Nephron (organoid): ENCODE measurements around the gene DNAI1.

Experiments
- H3K27ac Mint-ChIP-seq, 3 experiments: 2 replicates each; pipeline ENCODE4 v1.8.0; 2020; ENCODE audit warnings: mixed read lengths in 3 of 3, mild to moderate bottlenecking in 2 of 3, moderate library complexity in 1 of 3
- H3K27me3 Mint-ChIP-seq: 2 replicates; pipeline ENCODE4 v1.8.0; 2021; ENCODE audit warnings: low read depth, mild to moderate bottlenecking, moderate library complexity, mixed read lengths
- H3K36me3 Mint-ChIP-seq: 2 replicates; pipeline ENCODE4 v1.8.0; 2020; ENCODE audit warnings: low read depth, mixed read lengths
- H3K4me1 Mint-ChIP-seq: 2 replicates; pipeline ENCODE4 v1.8.0; 2020; ENCODE audit warnings: mixed read lengths
- H3K4me3 Mint-ChIP-seq, 3 experiments: 2 replicates each; pipeline ENCODE4 v1.8.0; 2020; ENCODE audit warnings: mild to moderate bottlenecking in 3 of 3, mixed read lengths in 3 of 3, moderate library complexity in 2 of 3
- H3K9me3 Mint-ChIP-seq: 2 replicates; pipeline ENCODE4 v1.8.0; 2020; ENCODE audit warnings: mixed read lengths
- TF ChIP-seq, protein P1 (sequence below), 3 experiments: fragments of 200-600 bp; sonication (generic); IDR thresholded peaks; one replicate each; pipeline ENCODE4 v1.5.0; 2021; ENCODE audit warnings: antibody characterized with exemption in 3 of 3; ENCODE audit not compliant: unreplicated experiment in 3 of 3

The DNAI1 gene

DNA sequence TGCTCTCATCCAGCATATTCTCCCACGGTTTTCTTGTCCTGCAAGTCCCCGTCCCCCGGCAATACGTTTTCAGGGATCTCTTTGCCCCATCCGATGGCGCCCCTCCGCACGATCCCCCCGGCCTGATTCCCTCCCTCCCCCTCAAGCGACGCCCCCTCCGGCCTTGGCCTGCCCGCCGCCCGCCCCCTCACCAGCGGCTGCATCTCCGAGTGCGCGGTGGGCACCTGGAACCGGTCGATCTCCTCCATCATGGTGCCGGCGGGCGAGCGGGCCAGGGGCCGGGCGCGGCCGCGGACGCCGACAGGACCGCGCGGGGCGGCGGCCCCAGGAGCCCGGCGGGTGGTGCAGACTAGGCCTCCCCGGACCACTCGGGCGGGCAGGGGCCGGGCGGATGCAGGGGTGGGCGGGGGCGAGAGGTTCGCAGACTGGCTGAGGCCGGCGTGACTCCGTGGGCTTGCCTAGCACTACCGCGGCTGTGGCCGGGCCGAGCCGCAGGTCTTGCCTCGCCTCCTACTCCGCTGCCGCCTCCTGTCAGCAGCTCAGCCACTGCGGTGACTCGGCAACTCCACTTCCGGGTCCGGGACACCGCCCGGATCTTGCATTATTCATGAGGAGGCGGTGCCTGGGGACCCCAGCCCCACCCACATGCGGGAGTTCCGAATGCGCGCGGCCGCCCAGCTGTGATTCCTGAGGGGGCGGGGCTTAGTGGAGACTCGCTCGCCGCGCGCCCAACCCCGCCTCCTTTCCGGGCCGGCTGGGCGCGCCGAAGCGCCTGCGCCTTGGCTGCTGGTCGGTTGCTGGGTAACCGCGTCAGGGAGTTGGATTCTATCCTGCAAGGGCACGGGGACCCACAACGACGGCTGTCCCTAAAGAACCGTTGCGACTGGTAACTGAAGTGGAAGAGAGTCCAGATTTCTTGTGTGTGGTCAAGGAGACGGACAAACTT, at the start of gene DNAI1, which contains the start of gene FAM219A:
Gene DNAI1 (plus strand): TSS at position 793 of the 946 bp plus-strand sequence. CDS start 201 bp downstream, outside the sequence.
Gene FAM219A (minus strand): TSS at position 558 of the 946 bp plus-strand sequence. CDS start 307 bp downstream, at position 251.
- Mint-ChIP-seq H3K27me3 (peaks cover 30% of the 10 kb centered on the region), H3K36me3 (no peaks in the 10 kb centered on the region), H3K4me1 (peaks cover 16% of the 10 kb centered on the region), H3K4me3 (peak within 1 kb of the TSS; percentile 94 to 95 (median 95)), H3K27ac (peak within 1 kb of the TSS; percentile 20 to 81 (median 81)), H3K9me3 (no peaks in the 10 kb centered on the region)
- TF ChIP-seq, protein P1, sequence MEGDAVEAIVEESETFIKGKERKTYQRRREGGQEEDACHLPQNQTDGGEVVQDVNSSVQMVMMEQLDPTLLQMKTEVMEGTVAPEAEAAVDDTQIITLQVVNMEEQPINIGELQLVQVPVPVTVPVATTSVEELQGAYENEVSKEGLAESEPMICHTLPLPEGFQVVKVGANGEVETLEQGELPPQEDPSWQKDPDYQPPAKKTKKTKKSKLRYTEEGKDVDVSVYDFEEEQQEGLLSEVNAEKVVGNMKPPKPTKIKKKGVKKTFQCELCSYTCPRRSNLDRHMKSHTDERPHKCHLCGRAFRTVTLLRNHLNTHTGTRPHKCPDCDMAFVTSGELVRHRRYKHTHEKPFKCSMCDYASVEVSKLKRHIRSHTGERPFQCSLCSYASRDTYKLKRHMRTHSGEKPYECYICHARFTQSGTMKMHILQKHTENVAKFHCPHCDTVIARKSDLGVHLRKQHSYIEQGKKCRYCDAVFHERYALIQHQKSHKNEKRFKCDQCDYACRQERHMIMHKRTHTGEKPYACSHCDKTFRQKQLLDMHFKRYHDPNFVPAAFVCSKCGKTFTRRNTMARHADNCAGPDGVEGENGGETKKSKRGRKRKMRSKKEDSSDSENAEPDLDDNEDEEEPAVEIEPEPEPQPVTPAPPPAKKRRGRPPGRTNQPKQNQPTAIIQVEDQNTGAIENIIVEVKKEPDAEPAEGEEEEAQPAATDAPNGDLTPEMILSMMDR (IDR thresholded peaks at IDR 0.05; ENCODE audit: unreplicated experiment in 3 of 3), result no peak

DNA sequence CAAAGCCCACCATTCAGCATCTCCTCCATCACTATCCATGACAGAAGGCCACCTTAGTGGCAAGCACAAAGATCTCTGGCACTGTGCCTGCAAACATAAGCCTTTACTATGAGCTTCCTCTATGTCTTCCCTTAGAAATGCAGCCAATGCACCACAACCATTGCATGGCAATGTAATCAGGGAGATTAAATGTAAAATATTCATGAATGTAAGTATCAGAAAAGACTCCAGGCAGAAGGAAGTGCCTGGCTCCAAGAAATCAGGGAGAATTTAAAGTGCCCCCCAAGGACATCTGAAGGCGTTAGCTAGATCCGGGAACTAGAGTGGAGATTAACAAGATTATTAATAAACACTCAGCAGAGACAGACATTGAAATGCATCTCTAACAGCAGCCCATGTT, 49.5 kb upstream of the DNAI1 start:
- Mint-ChIP-seq H3K4me1 (no peaks in the 10 kb centered on the region), H3K27me3 (no peaks in the 10 kb centered on the region), H3K9me3 (no peaks in the 10 kb centered on the region), H3K4me3 (no peak overlapping the region), H3K27ac (no peak overlapping the region), H3K36me3 (no peaks in the 10 kb centered on the region)
- TF ChIP-seq, protein P1 (IDR thresholded peaks at IDR 0.05; ENCODE audit: unreplicated experiment in 3 of 3), result no peak

DNA sequence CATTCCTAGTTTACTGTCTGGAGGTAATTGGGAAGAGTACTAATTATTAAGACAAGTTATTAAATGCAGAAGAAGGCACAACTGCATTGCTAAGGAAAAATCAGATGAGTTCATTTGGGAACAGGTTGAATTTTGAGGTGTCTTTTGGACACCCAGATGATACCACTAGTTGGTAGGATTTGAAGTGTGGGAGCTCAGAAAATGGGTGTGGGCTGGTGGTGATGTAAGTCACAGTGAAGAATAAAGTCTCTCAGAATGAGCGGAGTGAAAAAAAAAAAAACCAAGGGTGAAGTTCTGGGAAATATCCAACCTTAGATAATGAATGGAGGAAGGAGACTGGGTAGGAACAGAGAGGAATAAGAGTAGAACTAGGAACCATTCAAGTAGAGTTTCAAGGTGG, 46.3 kb upstream of the DNAI1 start:
- TF ChIP-seq, protein P1 (IDR thresholded peaks at IDR 0.05; ENCODE audit: unreplicated experiment in 3 of 3), result no peak
- H3K36me3 Mint-ChIP-seq, result no peaks in the 10 kb centered on the region

DNA sequence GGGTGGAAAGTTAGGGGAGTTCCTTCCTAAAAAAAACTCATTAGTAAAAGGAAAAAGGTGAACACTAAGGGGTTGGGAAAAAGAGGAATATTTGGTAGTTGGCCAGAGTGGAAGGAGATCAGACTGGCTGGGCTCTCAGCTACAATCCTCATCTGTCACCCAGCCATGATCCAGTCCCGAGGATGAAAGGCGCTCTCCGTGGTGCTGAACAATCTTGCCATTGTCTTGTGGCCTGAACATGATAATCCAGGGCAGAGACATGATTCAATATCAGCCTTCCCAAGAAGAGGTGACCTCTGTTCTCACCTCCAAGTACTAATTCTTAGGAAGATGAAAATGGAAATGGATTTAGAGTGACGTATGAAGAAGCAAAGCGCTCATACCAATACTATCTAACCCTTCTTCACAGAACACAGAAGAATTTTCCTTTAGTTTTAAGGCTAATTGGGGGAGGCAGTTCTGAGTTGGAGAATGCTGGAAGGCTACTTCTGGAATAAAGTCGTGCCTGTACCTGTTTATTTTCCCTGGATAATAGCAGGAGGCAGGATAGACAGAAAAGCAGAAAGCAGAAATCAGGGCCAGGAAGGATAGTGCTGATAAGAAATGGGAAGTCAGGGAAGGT, 45.3 kb upstream of the DNAI1 start:
- Mint-ChIP-seq H3K27me3 (no peaks in the 10 kb centered on the region), H3K4me1 (no peaks in the 10 kb centered on the region), H3K4me3 (no peak overlapping the region), H3K27ac (no peak overlapping the region), H3K9me3 (no peaks in the 10 kb centered on the region), H3K36me3 (no peaks in the 10 kb centered on the region)
- TF ChIP-seq, protein P1 (IDR thresholded peaks at IDR 0.05; ENCODE audit: unreplicated experiment in 3 of 3), result no peak

More for the DNA sequence above, 46.3 kb upstream of the DNAI1 start:
- Mint-ChIP-seq H3K27me3 (no peaks in the 10 kb centered on the region), H3K4me1 (no peaks in the 10 kb centered on the region), H3K4me3 (no peak overlapping the region), H3K9me3 (no peaks in the 10 kb centered on the region), H3K27ac (no peak overlapping the region)

DNA sequence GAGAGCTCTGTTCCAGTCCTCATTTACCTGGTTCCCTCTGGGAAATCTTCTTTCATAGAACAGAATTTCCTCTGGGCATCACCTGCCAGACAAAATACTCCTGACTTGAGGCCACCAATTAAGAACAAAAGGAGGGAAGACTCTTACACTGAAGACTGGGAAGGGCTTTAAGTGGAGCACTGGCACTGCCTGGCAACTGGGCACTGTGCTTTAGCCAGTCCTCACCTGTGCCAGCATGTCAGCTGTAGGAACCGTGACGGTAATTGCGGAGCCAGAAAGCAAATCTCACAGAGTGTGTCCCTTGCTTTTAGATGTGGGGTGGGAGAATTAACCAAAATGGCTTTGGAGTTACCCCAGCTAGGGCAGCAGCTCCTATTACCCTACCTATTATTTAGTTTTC, 40.9 kb upstream of the DNAI1 start:
- Mint-ChIP-seq H3K4me1 (no peaks in the 10 kb centered on the region), H3K27me3 (peaks cover 3% of the 10 kb centered on the region), H3K36me3 (no peaks in the 10 kb centered on the region), H3K27ac (no peak overlapping the region), H3K4me3 (no peak overlapping the region), H3K9me3 (no peaks in the 10 kb centered on the region)
- TF ChIP-seq, protein P1 (IDR thresholded peaks at IDR 0.05; ENCODE audit: unreplicated experiment in 3 of 3), result no peak
